Astrocyte (in vitro differentiated cells and primary cell): ENCODE data around the gene CDH7. TPM values are rescaled to one million over a fixed set of nuclear protein-coding genes. Genes with fewer than 3 reads are reported as not detected.

Experiments
- DNase-seq: peaks from one replicate; pipeline ENCODE4 v3.0.0-alpha.2; 2010; ENCODE audit warnings: low read depth
- FAIRE-seq: peaks from 2 replicates; lab custom pipeline; 2011; peaks lifted over from hg19 to GRCh38; lab: Jason Lieb, UNC
- H2AFZ ChIP-seq: 2 replicates; pipeline ENCODE4 v1.6.0; 2012; ENCODE audit warnings: low read depth, low read length, inconsistent platforms
- H3K27ac ChIP-seq: 2 replicates; pipeline ENCODE4 v1.5.1; 2011; ENCODE audit warnings: low read depth, low read length, inconsistent platforms
- H3K27me3 ChIP-seq: 2 replicates; pipeline ENCODE4 v1.6.0; 2011; ENCODE audit warnings: low read length, inconsistent platforms; ENCODE audit not compliant: insufficient read depth
- H3K36me3 ChIP-seq: 2 replicates; pipeline ENCODE4 v1.5.1; 2011; ENCODE audit warnings: low read length, inconsistent platforms; ENCODE audit not compliant: insufficient read depth
- H3K4me1 ChIP-seq: 2 replicates; pipeline ENCODE4 v1.5.1; 2011; ENCODE audit warnings: low read length, inconsistent platforms; ENCODE audit not compliant: insufficient read depth
- H3K4me2 ChIP-seq: 2 replicates; pipeline ENCODE4 v1.6.0; 2012; ENCODE audit warnings: low read length, inconsistent platforms
- H3K4me3 ChIP-seq: 2 replicates; pipeline ENCODE4 v1.5.1; 2011; ENCODE audit warnings: low read depth, mild to moderate bottlenecking, low read length, inconsistent platforms; ENCODE audit not compliant: insufficient read depth
- H3K79me2 ChIP-seq: 2 replicates; pipeline ENCODE4 v1.6.0; 2012; ENCODE audit warnings: mild to moderate bottlenecking, low read length, inconsistent platforms; ENCODE audit not compliant: insufficient read depth
- H3K9ac ChIP-seq: 2 replicates; pipeline ENCODE4 v1.6.0; 2012; ENCODE audit warnings: mild to moderate bottlenecking, low read length, inconsistent platforms
- H3K9me3 ChIP-seq: 2 replicates; pipeline ENCODE4 v1.5.1; 2012; ENCODE audit warnings: low read depth, mild to moderate bottlenecking, low read length, inconsistent platforms; ENCODE audit not compliant: insufficient read depth
- H4K20me1 ChIP-seq: 2 replicates; pipeline ENCODE4 v1.6.0; 2012; ENCODE audit warnings: low read length, inconsistent platforms; ENCODE audit not compliant: insufficient read depth
- H3K27ac Mint-ChIP-seq: one replicate; pipeline ENCODE4 v1.8.0; 2021; ENCODE audit warnings: mild to moderate bottlenecking, mixed read lengths; ENCODE audit not compliant: unreplicated experiment
- H3K27me3 Mint-ChIP-seq: one replicate; pipeline ENCODE4 v1.8.0; 2021; ENCODE audit warnings: low read depth, mixed read lengths; ENCODE audit not compliant: unreplicated experiment
- H3K36me3 Mint-ChIP-seq: one replicate; pipeline ENCODE4 v1.8.0; 2021; ENCODE audit warnings: low read depth, mixed read lengths; ENCODE audit not compliant: unreplicated experiment
- H3K4me1 Mint-ChIP-seq: one replicate; pipeline ENCODE4 v1.8.0; 2021; ENCODE audit warnings: low read depth, mixed read lengths; ENCODE audit not compliant: unreplicated experiment
- H3K4me3 Mint-ChIP-seq: one replicate; pipeline ENCODE4 v1.8.0; 2021; ENCODE audit warnings: mild to moderate bottlenecking, moderate library complexity, mixed read lengths; ENCODE audit not compliant: unreplicated experiment
- H3K9me3 Mint-ChIP-seq: one replicate; pipeline ENCODE4 v1.8.0; 2021; ENCODE audit warnings: mild to moderate bottlenecking, mixed read lengths; ENCODE audit not compliant: unreplicated experiment
- CTCF ChIP-seq: IDR thresholded peaks from 2 replicates; pipeline ENCODE4 v1.5.1; 2011; ENCODE audit warnings: low read depth, mild to moderate bottlenecking, inconsistent platforms, low read length, moderate library complexity; ENCODE audit not compliant: insufficient read depth
- EZH2 ChIP-seq: IDR thresholded peaks from 2 replicates; pipeline ENCODE4 v1.6.1; 2012; ENCODE audit warnings: mild to moderate bottlenecking, low read length, inconsistent platforms; ENCODE audit not compliant: insufficient read depth
- total RNA-seq: library from RNA; stranded (reverse); gene quantifications from 2 replicates; pipeline ENCODE4 v1.2.1, GENCODE V29; 2021

CDH7 gene
- total RNA-seq, 1 donor from 2014 or later, result 0.43 TPM

DNA sequence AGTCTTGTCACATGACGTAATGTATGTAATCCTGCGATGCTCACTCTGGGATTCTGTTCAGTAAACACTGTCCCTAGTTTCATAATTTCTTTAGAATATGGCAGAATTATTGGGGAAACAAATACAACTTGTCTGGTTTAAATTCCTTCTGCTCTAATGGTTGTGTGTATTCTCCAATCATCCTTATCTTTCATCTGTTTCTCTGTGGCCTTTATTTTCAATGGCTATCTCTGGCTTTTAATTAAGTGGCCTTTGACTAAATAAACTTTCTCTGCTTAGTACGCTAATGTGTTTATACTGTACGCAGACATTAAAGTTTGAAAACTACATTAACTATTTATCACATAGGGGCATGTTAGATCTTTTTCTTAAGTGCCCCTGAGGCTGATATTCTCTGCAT is 40.9 kb downstream of the CDH7 start:
- no peak for FAIRE-seq
- no peak overlapping the region for H3K4me3 Mint-ChIP-seq

GRCh38 chr18:65792456-65793074 is 41.8 kb downstream of the CDH7 start:
- H3K9me3 ChIP-seq, result no peaks in the 10 kb centered on the region
- DNase-seq (no peak), FAIRE-seq (no peak)
- no peaks in the 10 kb centered on the region for H3K4me1 ChIP-seq
- no peak overlapping the region for H3K4me3 Mint-ChIP-seq
- no peaks in the 10 kb centered on the region for H4K20me1 ChIP-seq
- no peak overlapping the region for H3K27ac Mint-ChIP-seq
- peaks cover 1% of the 10 kb centered on the region for H3K4me1 Mint-ChIP-seq
- H3K9me3 Mint-ChIP-seq, result no peaks in the 10 kb centered on the region
- H3K36me3 Mint-ChIP-seq, result no peaks in the 10 kb centered on the region
- no peaks in the 10 kb centered on the region for H3K27me3 Mint-ChIP-seq
- no peaks in the 10 kb centered on the region for H3K79me2 ChIP-seq
- H3K27ac ChIP-seq, result no peak overlapping the region
- no peak overlapping the region for H3K4me3 ChIP-seq
- H3K9ac ChIP-seq, result no peak overlapping the region
- H3K36me3 ChIP-seq, result no peaks in the 10 kb centered on the region
- H3K27me3 ChIP-seq, result no peaks in the 10 kb centered on the region
- H3K4me2 ChIP-seq, result no peak overlapping the region
- H2AFZ ChIP-seq, result no peak overlapping the region
- TF ChIP-seq EZH2 (no peak), CTCF (no peak)

More for the DNA sequence above, 40.9 kb downstream of the CDH7 start:
- Histone ChIP-seq H3K9ac (no peak overlapping the region), H2AFZ (no peak overlapping the region), H3K9me3 (no peaks in the 10 kb centered on the region), H3K27me3 (no peaks in the 10 kb centered on the region), H3K27ac (no peak overlapping the region), H4K20me1 (no peaks in the 10 kb centered on the region), H3K4me2 (no peak overlapping the region), H3K4me1 (no peaks in the 10 kb centered on the region), H3K79me2 (no peaks in the 10 kb centered on the region), H3K36me3 (no peaks in the 10 kb centered on the region), H3K4me3 (no peak overlapping the region)
- Mint-ChIP-seq H3K36me3 (no peaks in the 10 kb centered on the region), H3K27me3 (no peaks in the 10 kb centered on the region), H3K27ac (no peak overlapping the region), H3K4me1 (peaks cover 6% of the 10 kb centered on the region), H3K9me3 (no peaks in the 10 kb centered on the region)
- TF ChIP-seq EZH2, result no peak
- TF ChIP-seq CTCF, result no peak
- DNase-seq, result no peak

DNA sequence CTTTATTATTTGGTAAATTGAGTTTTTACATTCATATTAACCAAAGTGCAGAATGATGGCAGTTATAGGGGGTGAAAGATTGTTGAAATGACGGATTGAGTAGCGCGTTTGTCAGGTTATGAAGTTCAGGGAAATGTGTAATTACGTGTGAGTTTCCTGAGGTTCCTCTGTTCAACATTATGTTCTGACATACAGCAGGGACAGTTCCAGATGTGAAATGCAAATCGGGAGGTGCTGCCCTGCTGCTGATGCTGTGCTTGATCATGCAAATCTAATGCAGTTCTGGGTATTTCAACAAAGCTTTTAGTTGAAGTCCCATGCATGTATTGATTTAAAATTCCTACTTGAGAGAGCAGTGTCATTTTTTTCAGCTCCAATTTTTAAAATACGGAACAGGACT is 57.9 kb downstream of the CDH7 start:
- no peaks in the 10 kb centered on the region for H3K9me3 ChIP-seq
- H3K9ac ChIP-seq, result no peak overlapping the region
- Mint-ChIP-seq H3K27me3 (no peaks in the 10 kb centered on the region), H3K9me3 (no peaks in the 10 kb centered on the region), H3K4me3 (no peak overlapping the region), H3K36me3 (no peaks in the 10 kb centered on the region), H3K4me1 (no peaks in the 10 kb centered on the region), H3K27ac (no peak overlapping the region)
- no peak for TF ChIP-seq CTCF
- no peak for TF ChIP-seq EZH2
- DNase-seq, result no peak
- H3K4me3 ChIP-seq, result no peak overlapping the region
- no peaks in the 10 kb centered on the region for H4K20me1 ChIP-seq
- no peak overlapping the region for H3K4me2 ChIP-seq
- H2AFZ ChIP-seq, result no peak overlapping the region
- no peaks in the 10 kb centered on the region for H3K79me2 ChIP-seq
- H3K36me3 ChIP-seq, result no peaks in the 10 kb centered on the region
- H3K27ac ChIP-seq, result no peak overlapping the region
- FAIRE-seq, result no peak
- no peaks in the 10 kb centered on the region for H3K4me1 ChIP-seq
- no peaks in the 10 kb centered on the region for H3K27me3 ChIP-seq
